SU-DHL-6 (cell line): Measurements from ENCODE around the gene ADAMTS18.

ENCODE experiments used
- EZH2phosphoT487 ChIP-seq: fragments of 200-600 bp; sonication (generic), shearing (Covaris generic); conservative IDR thresholded peaks from 2 replicates; pipeline ENCODE4 v1.6.1; 2018; ENCODE audit warnings: mild to moderate bottlenecking, antibody characterized with exemption, low read length, moderate library complexity, mixed read lengths
- TF ChIP-seq, protein P1 (sequence below): fragments of 200-600 bp; sonication (generic); IDR thresholded peaks from one replicate; pipeline ENCODE4 v1.5.1; 2017; ENCODE audit warnings: antibody characterized with exemption, mild to moderate bottlenecking, low read length, moderate library complexity; ENCODE audit not compliant: insufficient read depth, poor library complexity, severe bottlenecking

DNA sequence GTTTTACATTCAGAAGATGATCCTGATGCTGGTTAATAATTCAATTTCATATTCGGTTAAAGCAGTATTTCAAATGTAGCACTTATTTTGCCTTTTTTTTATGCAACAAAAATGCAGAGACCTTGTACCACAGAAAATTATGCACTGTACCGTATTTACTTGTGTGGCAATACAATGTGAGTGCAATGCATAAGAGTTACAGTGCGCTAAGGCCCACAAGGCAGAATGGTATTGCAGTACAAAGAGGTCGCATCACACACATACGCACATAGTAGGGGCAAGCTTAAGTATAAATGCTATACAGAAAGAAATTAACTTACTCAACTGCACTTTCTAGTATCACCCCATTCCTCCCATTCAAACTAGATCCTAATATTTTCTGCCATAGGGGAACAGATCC lies 132.6 kb downstream of the ADAMTS18 start:
- TF ChIP-seq, protein P1, sequence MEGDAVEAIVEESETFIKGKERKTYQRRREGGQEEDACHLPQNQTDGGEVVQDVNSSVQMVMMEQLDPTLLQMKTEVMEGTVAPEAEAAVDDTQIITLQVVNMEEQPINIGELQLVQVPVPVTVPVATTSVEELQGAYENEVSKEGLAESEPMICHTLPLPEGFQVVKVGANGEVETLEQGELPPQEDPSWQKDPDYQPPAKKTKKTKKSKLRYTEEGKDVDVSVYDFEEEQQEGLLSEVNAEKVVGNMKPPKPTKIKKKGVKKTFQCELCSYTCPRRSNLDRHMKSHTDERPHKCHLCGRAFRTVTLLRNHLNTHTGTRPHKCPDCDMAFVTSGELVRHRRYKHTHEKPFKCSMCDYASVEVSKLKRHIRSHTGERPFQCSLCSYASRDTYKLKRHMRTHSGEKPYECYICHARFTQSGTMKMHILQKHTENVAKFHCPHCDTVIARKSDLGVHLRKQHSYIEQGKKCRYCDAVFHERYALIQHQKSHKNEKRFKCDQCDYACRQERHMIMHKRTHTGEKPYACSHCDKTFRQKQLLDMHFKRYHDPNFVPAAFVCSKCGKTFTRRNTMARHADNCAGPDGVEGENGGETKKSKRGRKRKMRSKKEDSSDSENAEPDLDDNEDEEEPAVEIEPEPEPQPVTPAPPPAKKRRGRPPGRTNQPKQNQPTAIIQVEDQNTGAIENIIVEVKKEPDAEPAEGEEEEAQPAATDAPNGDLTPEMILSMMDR, result no peak
- no peak for TF ChIP-seq EZH2phosphoT487
